ENCODE results near the gene TTBK2.
"Not testable (repeated sequence)": the region's sequence is repeated elsewhere in the genome, so short reads cannot be mapped to it uniquely, and the experiment has no call there.

TTBK2 gene

DNA sequence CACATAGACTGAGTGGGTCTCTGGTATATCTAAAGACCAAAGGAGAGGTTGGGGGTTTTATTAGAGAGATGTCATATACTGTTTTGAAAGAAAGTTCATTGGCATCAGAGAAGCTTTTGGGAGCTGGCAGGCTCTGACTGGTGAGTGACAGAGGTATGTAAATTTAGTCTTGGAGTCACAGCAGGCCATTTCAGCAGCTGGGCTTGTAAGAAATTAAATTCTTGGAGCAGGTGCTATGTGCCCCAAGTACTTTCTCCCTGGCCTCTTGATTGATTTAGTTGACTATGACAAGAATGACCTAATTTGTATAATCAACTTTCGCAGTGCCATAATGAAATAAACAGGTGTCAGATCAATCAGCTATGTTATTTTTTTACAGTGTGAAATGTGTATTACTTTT, 135.9 kb downstream of the TTBK2 start:
- TF ChIP-seq ZNF274 (IDR thresholded peaks at IDR 0.05; ENCODE audit: low read depth, low read length): no peak

DNA sequence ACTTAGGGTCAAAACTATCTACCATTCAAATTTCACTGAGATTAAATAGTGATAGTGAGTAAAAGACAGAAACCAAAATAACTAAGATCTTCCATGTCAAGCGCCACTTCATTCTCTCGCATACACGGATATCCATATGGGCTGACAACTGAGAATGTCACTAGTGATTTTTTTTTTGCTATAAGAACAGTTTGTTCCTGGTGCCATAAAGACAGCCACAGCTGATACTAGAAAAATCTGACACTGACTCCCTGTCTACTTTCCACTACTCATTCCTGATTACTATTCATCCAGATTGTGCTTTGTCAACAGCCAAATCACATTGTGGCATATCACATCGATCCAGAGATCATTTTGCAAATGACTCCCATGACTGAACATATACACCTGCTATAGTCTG, 137.9 kb downstream of the TTBK2 start:
- no peak overlapping the region for H3K4me3 ChIP-seq (ENCODE audit: low read length)
- no peak for TF ChIP-seq ZNF274 (IDR thresholded peaks at IDR 0.05; ENCODE audit: low read depth, low read length)

More for the DNA sequence above, 135.9 kb downstream of the TTBK2 start:
- H3K4me3 ChIP-seq (ENCODE audit: low read length): no peak overlapping the region

DNA sequence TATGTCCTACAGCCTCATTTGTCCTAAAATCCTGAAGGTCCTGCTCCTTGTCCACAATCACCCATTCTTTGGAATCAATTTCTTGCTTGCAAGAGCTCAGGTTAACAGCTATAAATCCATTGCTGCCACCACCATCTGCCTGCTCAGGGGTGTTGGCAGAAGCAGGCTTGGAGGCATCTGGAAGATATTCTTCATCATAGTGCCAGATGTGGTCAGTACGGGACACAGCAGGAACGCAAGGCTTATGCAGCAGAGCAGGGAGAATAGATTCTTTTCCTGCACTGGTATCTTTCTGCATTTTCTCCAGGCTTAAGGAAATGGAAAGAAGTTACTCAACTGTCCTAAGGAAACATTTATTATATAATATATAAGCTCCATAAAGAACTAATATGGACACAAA, 145.2 kb downstream of the TTBK2 start:
- no peak overlapping the region for H3K4me3 ChIP-seq (ENCODE audit: low read length)
- TF ChIP-seq ZNF274 (IDR thresholded peaks at IDR 0.05; ENCODE audit: low read depth, low read length): no peak

DNA sequence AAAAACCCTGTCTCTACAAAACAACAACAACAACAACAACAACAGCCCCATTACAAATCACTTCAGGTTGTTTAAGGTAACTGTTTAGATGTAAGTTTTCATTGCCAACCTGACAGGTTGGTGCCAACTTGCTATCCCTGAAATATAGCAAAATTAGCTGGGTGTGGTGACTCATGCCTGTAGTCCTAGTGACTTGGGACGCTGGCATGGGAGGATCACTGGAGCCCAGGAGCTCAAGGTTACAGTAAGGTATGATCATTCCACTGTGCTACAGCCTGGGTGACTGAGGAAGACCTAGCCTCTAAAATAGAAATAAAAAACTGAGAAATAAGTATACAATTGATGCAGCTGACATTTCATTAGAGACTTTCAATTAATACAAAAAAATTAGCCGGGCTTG, 147.7 kb downstream of the TTBK2 start:
- H3K4me3 ChIP-seq (ENCODE audit: low read length): no peak overlapping the region
- no peak for TF ChIP-seq ZNF274 (IDR thresholded peaks at IDR 0.05; ENCODE audit: low read depth, low read length)

DNA sequence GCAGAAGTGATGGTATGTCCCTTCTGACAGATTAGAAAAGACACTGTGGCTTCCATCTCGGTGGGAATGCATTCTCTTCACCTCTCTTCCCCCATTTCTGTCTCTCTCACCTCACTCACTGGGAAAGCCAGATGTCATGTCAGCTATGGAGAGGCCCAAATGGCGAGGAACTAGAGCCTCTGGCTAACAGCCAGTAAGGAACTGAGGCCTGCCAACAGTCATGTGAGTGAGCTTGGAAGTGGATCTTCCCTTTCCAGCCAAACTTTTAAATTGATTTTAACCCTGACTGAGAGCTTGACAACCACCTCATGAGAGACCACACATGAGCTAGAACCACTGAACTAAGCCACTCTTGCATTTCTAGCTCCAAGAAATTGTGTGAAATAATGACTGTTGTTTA, 148.4 kb downstream of the TTBK2 start:
- no peak for TF ChIP-seq ZNF274 (IDR thresholded peaks at IDR 0.05; ENCODE audit: low read depth, low read length)
- no peak overlapping the region for H3K4me3 ChIP-seq (ENCODE audit: low read length)

DNA sequence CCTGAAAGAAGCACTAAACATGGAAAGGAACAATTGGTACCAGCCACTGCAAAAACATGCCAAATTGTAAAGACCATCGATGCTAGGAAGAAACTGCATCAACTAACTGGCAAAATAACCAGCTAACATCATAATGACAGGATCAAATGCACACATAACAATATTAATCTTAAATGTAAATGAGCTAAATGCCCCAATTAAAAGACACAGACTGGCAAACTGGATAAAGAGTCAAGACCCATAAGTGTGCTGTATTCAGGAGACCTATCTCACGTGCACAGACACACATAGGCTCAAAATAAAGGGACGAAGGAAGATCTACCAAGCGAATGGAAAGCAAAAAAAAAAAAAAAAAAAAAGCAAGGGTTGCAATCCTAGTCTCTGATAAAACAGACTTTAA, 154.5 kb downstream of the TTBK2 start:
- not testable (repeated sequence) for H3K4me3 ChIP-seq (ENCODE audit: low read length)

DNA sequence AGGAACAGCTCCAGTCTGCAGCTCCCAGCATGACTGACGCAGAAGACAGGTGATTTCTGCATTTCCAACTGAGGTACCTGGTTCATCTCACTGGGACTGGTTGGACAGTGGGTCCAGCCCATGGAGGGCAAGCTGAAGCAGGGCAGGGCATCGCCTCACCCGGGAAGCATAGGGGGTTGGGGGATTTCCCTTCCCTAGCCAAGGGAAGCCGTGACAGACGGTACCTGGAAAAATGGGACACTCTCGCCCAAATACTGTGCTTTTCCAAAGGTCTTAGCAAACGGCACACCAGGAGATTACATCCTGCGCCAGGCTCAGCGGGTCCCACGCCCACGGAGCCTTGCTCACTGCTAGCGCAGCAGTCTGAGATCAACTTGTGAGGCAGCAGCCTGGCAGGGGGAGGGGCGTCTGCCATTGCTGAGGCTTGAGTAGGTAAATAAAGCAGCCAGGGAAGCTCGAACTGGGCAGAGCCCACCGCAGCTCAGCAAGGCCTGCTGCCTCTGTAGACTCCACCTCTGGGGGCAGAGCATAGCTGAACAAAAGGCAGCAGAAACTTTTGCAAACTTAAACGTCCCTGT, 156.3 kb downstream of the TTBK2 start:
- H3K4me3 ChIP-seq (ENCODE audit: low read length): not testable (repeated sequence)

DNA sequence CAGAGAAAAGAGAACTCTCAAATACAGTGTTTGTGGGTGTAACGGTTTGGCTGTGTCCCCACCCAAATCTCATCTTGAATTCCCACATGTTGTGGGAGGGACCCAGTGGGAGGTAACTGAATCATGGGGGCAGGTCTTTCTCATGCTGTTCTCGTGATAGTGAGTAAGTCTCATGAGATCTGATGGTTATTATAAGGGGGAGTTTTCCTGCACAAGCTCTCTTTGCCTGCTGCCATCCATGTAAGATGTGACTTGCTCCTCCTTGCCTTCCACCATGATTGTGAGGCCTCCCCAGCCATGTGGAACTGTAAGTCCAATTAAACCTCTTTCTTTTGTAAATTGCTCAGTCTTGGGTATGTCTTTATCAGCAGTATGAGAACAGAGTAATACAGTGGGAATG, 158.8 kb downstream of the TTBK2 start:
- H3K4me3 ChIP-seq (ENCODE audit: low read length): not testable (repeated sequence)

DNA sequence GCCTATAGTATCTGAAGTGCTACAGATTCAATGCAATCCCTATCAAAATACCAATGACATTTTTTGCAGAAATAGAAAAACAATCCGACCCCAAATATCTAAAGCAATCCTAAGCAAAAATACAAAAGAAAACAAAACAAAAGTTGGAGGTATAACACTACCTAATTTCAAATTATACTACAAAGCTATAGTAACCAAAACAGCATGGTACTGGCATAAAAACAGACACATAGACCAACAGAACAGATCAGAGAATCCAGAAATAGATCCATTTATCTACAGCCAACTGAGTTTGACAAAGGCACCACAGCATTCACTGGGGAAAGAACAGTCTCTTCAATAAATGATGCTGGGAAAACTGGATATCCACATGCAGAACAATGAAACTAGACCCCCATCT, 159.8 kb downstream of the TTBK2 start:
- no peak overlapping the region for H3K4me3 ChIP-seq (ENCODE audit: low read length)
- no peak for TF ChIP-seq ZNF274 (IDR thresholded peaks at IDR 0.05; ENCODE audit: low read depth, low read length)

DNA sequence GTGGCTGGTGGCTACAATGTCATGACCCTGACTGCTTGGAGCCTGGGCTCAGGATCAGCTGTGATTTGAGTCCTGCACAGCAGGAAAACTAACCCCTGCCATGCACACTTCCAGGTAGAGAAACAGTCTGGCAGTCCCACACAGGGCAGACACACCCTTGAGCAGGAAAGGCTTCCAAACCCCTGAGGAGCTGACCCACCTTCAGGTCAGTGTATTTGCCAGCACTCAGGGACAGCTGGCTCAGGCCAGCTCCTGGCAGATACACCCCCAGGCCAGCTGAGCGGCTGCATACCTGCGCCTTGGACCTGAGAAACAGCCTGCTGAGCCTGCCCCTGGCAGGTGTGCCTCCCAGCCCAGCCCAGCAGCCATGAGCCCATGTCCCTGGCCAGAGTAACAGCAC, 161.5 kb downstream of the TTBK2 start:
- TF ChIP-seq ZNF274 (IDR thresholded peaks at IDR 0.05; ENCODE audit: low read depth, low read length): no peak
- H3K4me3 ChIP-seq (ENCODE audit: low read length): no peak overlapping the region

DNA sequence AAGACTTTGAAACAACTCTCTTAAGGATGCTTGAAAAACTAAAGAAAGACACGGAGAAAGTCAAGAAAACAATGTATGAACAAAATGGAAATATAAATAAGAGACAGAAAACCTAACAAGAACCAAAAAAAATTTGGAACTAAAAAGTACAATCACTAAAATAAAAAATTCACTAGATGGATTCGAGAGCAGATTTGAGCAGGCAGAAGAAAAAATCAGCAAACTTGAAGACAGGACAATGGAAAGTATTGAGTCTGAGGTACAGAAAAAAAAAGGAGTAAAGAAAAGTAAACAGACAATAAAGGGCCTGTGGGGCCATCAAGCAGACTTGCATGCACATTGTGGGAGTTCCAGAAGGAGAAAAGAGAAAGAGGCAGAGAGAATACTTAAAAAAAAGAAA, 170.3 kb downstream of the TTBK2 start:
- H3K4me3 ChIP-seq (ENCODE audit: low read length): no peak overlapping the region
- no peak for TF ChIP-seq ZNF274 (IDR thresholded peaks at IDR 0.05; ENCODE audit: low read depth, low read length)

DNA sequence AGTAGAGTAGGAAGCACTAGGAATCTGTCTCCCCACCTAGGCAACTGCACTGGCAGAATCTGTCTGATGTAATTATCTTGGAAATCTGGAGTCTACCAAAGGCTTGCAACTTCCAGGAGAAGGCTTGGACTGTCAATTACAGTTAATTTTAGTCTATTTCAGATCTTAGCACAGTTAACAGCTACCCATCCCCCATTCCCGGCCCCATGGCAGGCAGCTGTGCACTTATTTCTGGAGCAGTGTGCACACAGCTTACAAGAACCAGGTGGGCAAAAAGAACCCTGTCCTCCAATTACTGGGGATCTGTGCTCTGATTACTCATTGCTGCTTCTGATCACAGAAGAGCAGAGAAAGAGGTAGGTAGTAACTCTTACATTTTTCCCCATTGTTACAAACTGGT, 171.3 kb downstream of the TTBK2 start:
- H3K4me3 ChIP-seq (ENCODE audit: low read length): no peak overlapping the region
- no peak for TF ChIP-seq ZNF274 (IDR thresholded peaks at IDR 0.05; ENCODE audit: low read depth, low read length)

DNA sequence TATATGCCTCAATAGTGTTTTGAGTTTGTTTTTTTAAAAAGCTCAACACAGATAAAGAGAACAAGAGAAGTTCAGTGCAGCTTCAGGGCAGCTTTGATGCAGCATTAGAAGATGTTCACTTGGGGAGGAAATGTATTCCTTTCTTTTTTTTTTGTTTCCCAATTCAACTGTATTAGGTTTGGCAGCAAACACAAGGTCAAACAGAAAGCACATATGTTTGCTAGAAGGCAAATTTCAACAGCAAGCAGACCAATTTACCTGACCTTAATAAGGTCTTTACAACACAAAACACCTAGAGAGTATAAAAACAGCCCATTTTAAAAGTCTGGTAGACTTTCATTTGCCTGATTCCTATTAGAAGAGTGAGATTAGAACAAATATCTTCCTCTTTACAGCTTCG, 176.4 kb downstream of the TTBK2 start:
- no peak for TF ChIP-seq ZNF274 (IDR thresholded peaks at IDR 0.05; ENCODE audit: low read depth, low read length)
- H3K4me3 ChIP-seq (ENCODE audit: low read length): no peak overlapping the region

DNA sequence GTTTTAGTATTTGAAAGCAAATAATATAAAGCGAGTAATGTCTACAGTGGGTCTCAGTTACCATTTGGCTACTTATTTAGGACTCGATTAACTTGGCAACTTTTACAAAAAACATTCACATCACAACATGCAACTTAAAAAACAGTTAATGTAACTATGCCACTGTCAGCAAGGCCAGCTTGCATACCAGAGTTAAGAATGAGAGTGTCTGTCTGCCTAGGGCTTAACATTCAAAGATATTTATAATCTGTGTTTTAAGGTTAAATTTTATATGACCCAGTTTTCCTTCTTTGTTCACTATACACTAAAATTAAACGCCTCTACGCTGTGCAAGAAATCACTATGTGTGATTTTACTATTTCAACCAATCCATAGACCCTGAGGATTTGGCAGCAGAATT, 178.4 kb downstream of the TTBK2 start:
- TF ChIP-seq ZNF274 (IDR thresholded peaks at IDR 0.05; ENCODE audit: low read depth, low read length): no peak
- no peak overlapping the region for H3K4me3 ChIP-seq (ENCODE audit: low read length)

DNA sequence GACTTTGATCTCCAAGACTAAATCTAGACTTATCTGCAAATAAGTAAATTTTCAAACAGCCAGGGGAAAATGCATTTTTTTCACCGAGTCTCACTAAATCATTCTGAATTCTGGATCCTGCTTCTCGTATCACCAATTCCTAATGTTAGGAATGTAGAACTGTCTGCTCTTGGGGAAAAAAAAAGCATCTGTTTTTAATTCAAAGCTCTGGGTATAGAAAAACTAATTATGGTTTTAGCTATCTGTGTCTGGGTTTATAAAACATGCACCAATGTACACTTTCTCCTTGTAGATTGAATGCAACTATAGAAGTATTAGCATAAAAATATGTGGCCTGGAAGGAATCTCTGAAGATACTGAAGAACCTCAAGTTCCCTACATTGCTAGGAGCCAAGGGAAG, 178.9 kb downstream of the TTBK2 start:
- TF ChIP-seq ZNF274 (IDR thresholded peaks at IDR 0.05; ENCODE audit: low read depth, low read length): no peak
- H3K4me3 ChIP-seq (ENCODE audit: low read length): no peak overlapping the region

DNA sequence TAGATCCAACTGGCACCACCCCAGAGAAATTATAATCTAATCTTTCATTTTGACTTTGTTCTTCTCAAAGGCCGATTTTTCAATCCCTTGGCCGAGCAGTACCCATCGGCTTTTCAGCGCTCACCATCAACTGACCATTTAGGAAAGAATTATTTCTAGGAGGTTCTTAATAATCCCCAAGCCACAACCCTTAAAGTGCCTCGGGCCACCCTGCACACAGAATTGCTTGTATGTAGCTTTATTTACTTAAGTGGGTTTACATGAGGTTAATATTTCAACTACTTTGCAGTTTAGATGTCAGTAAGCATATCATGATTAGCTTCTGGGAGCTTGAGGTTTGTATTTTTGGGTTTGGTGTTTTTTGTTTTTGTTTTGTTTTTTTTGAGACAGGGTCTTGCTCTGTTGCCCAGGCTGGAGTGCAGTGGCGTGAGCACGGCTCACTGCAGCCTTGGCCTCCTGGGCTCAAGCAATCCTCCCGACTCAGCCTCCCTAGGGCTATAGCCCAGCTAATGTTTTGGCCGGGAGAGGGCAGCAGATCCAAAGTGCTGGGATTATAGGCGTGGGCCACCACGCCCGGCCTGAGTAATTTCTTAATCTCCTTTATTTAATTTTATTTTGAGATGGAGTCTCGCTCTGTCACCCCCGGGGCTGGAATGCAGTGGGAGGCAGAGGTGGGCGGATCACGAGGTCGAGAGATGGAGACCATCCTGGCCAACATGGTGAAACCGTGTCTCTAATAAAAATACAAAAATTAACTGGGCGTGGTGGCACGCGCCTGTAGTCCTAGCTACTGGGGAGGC, 182.8 kb downstream of the TTBK2 start:
- no peak for TF ChIP-seq ZNF274 (IDR thresholded peaks at IDR 0.05; ENCODE audit: low read depth, low read length)
- H3K4me3 ChIP-seq (ENCODE audit: low read length): peak overlapping the region; percentile 89; the same call in 1 of the 2 replicates

Measured in GM08714 (cell line).